ENCODE data around the gene TRIM44.

DNA sequence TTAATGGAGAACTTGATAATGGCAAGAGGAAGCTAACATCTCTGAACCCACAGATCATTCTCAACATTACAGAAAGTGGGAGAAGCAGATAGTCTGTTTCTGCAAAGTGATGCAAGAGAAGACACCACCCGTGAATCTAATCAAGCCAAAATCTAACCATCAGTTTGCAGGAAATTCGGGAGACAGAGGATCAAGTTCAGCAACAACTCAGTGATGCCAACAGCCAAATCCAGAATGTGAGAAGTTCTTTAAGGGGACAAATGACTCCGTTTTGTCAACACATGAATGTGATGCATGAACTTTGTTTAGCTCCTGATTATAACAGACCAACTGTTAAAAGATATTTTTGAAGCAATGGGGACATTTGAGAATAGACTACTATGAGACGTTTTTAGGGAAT lies 186.0 kb downstream of the TRIM44 start:
- no peak for TF ChIP-seq POLR2A (IDR thresholded peaks at IDR 0.05)
- TF ChIP-seq, protein P1, sequence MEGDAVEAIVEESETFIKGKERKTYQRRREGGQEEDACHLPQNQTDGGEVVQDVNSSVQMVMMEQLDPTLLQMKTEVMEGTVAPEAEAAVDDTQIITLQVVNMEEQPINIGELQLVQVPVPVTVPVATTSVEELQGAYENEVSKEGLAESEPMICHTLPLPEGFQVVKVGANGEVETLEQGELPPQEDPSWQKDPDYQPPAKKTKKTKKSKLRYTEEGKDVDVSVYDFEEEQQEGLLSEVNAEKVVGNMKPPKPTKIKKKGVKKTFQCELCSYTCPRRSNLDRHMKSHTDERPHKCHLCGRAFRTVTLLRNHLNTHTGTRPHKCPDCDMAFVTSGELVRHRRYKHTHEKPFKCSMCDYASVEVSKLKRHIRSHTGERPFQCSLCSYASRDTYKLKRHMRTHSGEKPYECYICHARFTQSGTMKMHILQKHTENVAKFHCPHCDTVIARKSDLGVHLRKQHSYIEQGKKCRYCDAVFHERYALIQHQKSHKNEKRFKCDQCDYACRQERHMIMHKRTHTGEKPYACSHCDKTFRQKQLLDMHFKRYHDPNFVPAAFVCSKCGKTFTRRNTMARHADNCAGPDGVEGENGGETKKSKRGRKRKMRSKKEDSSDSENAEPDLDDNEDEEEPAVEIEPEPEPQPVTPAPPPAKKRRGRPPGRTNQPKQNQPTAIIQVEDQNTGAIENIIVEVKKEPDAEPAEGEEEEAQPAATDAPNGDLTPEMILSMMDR (IDR thresholded peaks at IDR 0.05), result no peak
